NCI-H524 (cell line): ENCODE measurements around the gene DISP2.
A peak's percentile ranks its signal among the peaks of the same experiment; 100 is the strongest.

Source experiments
- DNase-seq, 2 experiments: peaks; one replicate each; lab custom pipeline; 2025; lab: John Stamatoyannopoulos, UW

DISP2 gene

DNA sequence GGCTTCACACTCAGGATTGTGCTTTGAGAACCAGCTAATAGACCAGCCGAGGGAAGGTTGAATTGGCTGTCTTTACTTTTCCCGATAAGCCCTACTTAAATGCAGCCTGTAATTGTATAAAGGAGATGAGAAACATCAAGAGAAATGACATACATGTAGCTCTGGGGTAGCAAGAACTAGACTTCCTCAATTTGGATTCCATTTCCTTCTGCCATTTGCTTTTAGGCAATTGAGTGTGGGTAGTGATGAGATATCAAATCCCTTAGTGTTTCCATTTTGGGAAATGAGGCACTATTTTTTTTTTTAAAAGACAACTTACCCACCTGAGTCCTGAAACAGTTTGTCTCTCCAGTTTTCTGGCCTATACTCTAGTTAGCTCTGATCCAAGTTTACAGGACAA lies 32.3 kb upstream of the DISP2 start:
- no peak for DNase-seq

DNA sequence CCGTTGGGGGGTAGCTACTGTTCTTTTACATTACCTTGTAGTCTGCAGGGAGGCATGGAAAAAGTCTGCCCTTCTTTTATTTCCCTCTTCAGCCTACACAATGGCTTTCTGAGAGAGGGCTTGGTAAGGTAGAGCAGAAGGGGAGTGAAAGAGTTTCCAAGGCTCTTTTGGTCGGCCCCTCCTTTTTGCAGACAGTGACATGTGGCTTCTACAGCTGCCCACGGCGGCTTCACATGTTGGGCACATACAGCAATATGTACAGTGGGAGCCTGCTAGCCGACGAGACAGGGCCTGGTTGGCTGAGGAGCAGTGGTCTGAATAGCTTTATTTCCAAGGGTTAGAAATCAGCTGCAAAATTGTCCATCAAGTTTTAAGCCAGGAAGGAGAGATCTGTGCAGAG lies 30.6 kb upstream of the DISP2 start:
- DNase-seq, result peak; percentile 41 to 82

DNA sequence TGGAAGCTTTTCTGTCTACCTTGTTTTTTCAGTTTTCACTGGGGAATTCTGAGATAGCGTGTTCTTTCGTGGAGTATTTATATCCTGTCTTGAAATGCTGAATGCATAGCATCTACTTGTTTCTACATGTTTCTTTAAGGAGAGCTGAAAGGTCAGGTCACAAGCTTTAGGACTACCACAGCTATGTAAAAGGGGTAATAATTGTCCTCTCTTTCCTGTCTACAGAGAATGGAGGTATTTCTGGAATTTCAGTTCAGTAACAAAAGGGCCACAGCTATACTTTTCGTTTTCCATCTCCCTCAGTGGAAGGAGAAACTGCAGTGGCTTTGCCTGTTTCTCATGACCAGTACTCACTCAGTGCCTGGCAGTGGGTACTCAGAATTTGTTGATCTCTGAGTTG lies 29.8 kb upstream of the DISP2 start:
- DNase-seq, result no peak

DNA sequence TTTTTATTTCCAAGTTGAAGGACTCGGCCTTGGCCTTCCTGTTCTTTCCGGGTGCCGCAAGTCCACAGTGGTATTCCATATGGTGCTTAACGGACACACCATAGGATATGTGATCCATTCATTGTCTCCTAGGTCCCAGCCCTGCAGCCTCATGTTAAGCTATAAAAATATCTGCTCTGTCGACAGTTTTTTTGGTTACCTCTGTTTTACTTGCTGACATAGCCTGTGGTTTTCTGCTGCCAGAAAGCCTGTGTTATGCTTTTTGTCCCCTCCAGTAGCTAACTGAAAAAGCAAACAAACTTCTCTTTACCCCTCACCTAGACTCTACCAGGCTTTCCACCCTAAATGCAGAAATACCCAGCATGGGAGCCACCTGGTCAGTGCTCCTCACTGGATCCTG lies 29.3 kb upstream of the DISP2 start:
- DNase-seq, result no peak

DNA sequence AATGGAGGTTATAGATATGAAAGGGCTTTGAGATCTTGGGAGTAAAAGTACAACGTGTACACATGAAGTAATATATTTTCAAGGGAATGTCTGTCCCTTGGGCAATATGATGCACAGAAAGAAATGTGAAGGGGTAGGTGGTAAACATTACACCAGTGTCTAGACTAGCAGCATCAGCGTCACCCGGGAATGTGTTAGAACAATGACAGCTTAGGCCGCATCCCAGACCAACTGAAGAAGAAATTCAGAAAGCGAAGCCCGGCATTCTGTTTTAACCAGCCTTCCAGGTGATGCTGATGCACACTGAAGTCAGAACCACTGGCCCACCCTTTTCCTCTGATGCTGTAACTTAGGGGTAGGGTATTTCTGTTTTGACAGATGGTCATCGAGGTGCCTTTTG lies 28.2 kb upstream of the DISP2 start:
- DNase-seq, result no peak

DNA sequence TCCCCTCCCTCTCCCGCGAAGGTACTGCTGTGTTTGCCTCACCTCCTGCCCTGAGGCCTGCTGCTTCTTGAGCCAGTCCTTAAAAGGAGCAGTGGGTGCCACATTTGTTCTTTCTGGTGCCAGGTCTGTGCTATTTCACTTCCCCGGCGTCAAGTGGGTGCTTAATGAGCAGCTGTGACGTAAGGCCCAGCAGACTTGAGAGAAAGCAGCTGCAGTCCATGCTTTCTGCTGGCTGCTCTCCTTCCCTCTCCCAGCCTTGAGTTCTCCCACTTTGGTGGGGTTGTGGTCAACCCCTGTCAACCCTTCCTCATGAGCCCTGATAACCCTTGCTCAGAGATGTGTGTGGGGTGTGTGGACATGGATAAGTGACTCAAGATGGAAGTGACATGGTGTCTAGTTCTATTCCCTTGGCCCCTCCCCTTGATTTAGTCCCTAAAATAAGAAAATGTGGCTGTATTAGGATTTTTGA lies 27.6 kb upstream of the DISP2 start:
- peak; percentile 75 to 86 for DNase-seq

DNA sequence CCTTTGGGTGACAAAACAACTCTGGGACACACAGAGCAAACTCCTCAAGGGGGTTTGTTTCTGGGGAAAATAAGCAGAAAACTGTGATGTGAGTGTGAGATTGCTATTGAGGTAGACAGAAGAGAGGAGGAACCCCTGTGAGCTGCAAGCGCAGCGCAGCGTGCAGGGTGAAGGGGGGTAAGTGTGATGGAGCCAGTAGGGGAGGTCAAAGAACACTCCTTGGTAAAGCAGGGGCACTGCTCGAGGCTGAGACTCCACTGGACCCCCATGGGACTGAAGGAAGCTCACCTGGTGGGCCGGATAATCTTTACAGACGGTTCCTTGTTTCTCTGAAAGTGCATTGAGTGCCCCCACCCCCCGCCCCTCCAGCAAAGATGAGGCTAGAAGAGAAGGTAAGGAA lies 27.0 kb upstream of the DISP2 start:
- no peak for DNase-seq

DNA sequence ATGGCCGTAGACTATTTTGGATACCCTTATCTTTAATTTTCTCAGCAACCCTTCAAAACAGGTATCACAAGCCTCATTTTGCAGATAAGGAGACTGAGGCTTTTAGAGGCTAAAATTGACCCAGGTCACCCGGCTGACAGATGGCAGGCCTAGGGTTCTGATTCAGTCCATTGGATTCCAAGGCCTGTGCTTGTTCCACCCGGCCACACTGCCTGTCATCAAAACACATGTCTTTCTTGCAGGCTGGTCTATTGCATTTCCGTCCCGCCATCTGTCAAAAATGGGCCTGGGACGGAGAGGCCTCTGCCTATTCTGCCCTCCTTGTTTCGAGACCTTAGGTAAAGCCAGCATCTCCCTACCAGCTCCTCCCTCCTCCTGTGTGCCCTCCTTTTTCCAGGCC lies 26.4 kb upstream of the DISP2 start:
- no peak for DNase-seq

DNA sequence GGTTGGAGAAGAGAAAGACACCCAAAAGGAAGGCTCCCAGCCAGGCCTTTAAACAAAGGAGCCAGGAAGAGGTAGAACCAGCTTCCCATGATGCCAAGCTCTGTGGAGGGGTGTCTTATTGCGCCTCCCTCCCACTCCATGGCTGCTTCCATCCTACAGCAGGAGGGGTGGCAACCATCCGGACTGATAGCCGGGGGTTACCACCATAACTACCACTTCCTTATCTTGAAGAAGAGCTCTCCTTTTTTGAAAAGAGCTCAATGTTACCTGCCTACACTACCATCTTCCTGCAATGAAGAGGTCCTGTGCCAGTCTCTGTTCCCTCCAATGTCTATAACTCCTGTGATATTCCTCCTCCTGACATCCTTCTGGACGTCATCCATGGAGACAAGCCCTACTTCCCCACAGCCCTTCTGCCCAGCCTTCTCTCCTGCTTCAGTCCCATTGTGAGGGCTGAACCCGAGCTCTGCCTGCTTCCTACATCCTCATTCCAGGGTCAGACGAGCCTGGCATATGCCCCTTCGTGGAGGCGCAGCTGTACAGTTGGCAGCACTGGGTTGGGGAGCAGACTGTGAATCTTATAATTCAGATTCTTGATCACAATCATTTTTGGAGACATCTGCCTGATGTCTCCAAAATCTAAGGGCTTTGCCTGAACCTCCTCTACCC lies 25.8 kb upstream of the DISP2 start:
- DNase-seq, result no peak

DNA sequence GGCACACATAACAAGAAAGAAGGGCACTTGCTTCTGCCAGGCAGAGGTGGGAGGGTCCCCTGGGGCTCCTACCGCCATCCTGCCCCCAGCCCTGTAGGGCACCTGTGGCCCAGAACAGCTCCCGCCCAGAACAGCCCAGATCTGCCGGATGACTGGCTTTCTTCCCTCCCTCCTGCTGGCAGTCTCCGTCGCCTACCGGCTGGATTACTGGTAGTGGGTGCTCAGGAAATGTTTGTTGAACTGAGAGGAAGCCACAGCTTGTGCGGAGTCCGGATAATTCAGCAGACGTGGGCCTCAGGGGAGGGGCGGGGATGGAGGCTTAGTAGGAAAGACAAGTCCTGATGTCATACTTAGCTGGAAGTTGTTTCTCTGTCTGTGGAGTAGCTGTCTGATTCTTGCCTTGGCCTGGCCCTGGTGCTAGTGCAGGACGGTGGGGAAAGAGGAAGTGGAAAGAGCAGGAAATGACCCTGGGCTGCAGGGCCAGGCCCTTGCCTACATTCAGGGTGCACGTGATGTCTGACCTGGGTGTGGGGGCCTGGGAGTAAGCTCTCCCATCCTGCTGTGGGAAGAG lies 24.0 kb upstream of the DISP2 start:
- DNase-seq, result peak in 1 of 2 experiments; percentile 22

DNA sequence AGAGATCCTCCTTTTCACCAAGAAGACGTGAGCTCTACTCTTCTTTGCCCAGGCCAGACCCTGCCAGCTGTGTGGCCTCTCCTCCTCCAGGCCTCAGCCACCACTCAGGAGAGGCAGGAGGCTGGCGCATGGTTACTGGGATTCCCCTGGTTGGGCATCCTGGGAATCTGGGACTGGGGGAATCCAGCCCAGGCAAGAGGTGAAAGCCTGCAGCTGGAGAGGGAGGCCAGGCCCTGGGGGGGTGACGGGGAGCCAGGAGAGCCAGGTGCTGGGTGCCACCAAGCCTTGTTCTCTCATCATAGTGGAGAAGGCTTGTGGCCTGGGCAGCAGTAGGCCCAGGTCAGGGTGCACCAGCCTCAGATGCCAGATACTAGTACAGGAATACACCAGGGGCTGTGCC lies 23.5 kb upstream of the DISP2 start:
- DNase-seq, result no peak

DNA sequence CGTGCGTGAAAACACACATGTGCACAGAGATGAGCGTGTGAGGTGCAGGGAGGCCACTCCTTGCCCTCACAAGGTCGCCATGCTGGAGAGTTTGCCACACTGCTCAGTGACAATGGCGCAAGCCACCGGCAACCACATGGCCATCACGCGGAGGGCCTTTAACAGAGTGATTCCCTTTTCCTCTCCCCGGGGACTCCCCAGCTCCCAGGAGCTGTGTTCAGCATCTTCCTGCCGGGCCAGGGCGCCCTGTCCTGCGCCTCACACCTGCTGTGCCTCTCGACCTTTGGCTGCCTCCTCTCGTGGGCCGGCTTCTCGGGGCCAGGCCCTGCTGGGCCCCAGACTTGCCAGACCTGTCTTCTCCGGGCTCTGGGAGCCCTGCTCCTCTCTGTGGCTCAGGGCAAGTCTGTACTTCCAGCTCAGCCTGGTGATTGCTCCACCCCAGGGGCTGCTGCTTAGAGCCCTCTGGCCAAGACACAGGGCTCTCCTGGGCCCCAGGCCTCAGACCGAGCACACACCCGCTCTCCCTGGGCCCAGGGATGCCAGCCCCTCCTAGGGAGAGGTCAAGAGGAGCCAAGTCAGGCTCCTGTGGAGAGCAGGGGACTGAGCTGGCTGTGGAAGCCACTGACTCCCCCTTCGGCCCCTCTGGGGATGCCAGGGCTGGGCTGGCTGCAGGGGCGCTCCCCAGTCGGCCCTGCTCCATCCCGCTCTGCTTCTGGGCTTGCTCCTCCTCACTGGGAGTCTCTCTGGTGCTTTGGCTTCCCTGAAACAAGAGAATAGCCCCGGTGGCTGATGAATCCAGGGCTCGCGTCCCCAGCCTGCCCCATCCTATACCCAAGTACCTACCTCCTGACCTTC lies 22.9 kb upstream of the DISP2 start:
- DNase-seq, result no peak

DNA sequence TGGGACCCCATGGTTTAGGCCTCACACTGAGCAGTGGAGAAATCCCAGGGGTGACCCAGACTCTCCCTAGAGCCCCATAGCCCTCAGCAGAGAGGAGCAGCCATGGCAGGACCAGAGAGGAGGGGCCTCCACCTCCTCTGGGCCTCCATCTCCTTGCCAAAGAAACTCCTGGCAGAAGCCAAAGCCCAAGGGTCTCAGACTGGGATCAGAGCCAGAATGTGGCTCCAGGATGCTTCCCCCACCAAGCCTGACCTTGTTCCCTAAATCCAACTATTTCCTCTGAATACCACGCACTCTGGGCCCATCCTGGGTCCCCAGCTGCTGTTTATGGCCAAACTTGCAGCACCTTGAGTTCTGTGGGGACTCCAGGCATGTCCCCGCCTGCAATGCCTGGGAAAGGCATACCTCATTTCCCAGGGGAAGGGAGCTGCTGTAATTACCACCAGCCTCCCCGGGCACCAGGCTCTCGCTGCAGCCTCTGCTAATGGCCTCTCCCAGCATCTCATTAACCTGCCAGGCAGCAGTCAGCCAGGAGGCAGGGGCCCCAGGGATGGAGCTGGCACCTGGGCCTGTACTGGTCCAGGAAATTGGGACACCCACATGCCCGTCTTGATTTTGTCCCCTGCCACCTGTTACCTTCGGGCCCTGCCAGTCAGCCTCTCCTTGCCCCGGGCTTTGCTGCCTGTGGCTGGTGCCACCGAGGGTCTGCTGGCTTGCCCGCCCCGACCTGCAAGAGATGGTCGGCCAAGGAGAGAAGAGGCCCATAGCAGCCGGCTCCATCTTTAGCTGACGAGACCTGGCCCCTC lies 21.9 kb upstream of the DISP2 start:
- peak in 1 of 2 experiments; percentile 46 for DNase-seq

DNA sequence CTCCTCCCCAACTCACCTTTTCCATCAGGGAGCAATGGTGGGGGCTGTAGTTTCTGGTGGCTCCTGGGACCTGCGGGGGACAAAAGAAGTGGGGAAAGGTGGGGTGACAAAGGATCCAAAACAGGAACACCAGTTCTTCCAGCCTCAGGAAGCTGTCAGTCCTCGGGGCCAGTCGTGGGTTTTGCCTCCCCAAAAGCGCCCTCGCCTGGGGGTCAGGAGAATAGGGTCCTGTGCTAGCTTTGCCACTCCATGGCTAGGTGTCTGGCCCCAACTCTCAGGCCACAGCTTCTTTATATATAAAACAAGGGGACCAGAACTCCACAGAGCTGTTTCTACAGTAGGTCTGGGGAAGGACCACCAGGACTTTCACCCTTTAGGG lies 21.3 kb upstream of the DISP2 start:
- peak in 1 of 2 experiments; percentile 29 for DNase-seq

DNA sequence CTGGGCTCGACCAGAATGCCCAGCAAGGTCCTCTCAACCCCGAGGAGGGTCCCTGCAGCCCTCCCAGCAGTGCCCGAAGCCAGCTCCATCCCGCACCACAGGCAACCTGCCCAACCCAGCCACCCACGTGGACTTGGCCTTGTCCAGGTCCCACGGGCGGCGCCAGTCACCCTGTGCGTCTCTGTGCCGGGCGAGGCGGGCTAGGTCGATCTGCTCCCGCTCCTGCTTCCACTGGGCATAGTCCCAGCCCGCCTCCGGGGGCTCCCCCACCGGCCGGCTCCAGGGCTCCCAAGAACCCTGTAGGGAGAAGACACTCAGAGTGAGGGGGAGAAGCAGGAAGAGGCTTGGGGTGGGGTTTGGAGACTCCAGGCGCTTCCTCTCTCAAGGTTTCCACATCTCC lies 20.4 kb upstream of the DISP2 start:
- no peak for DNase-seq

DNA sequence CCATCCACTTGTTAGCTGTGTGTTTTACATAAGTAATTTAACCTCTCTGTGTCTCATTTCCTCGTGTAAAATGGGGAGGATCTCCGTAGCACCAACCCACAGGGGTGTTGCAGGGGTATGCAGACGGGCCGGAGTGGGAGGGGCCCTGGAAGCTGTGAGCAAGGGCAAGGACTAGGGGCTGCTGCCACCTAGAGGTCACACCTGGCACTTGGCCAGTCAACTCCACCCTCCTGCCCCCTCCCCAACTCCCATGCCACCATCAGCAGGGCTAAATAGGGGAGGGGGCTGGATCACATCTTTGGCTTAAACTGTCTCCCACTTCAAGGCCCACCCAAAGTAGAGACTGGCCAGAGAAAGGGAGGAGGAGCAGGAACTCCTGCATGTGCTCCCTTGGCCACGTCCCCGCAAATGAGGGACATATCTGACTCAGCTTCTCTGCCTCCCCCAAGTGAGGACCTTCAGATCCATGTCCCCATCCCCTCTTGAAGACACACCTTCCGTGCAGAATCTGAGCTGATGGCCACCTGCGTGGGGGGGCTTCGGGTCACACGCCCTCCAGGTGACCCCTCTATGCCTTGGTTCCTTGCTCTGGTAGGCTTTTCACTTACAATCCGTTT lies 19.9 kb upstream of the DISP2 start:
- DNase-seq, result peak; percentile 43 to 77

DNA sequence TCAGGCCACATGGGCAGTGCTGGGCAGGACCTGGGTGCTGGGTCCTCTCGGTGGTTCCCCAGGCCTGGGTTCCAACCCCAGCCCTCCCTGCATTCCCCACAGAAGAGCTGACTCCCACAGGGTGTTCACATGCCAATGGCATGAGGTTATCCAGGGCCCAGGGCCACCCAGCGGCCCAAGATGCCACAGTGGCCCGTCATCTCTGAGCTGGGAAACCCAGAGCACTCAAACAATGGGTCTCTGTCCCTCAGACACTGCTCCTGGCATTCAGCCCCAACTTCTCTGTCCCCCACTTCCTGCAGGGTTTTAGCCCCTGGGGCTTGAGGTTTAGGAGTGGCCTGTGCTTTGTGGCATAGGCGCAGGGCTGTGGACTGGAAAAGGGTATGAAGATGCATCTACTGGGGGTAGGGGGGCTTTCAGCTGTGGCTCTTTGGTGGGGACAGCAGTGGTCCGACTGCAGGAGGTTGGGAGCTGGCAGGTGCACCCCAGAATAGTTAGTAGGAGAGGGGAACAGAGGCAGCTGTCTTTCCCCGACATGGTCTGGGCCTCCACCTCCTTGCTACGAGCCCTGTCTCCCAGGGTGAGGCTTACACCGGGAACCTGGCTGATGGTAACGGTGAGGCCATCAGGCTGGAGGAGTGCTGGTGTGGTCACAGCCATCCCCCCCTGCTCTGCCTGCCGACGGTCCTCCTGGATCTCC lies 18.9 kb upstream of the DISP2 start:
- DNase-seq, result no peak

DNA sequence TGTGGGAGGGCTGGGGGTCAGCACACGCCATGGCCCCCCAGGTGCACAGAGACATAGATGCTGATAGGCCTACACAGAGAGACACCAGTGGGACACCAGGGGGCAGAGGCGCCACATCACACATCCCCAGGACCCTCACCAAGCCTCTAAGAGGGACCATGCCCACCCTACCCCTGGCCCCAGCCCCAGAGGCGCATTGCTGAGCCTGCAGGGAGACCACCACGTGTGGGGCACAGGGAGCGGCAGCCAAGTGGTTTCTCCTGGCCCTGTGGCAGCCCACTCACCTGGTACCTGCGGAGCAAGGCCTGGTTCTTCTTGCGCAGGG lies 18.4 kb upstream of the DISP2 start:
- DNase-seq, result peak in 1 of 2 experiments; percentile 33

DNA sequence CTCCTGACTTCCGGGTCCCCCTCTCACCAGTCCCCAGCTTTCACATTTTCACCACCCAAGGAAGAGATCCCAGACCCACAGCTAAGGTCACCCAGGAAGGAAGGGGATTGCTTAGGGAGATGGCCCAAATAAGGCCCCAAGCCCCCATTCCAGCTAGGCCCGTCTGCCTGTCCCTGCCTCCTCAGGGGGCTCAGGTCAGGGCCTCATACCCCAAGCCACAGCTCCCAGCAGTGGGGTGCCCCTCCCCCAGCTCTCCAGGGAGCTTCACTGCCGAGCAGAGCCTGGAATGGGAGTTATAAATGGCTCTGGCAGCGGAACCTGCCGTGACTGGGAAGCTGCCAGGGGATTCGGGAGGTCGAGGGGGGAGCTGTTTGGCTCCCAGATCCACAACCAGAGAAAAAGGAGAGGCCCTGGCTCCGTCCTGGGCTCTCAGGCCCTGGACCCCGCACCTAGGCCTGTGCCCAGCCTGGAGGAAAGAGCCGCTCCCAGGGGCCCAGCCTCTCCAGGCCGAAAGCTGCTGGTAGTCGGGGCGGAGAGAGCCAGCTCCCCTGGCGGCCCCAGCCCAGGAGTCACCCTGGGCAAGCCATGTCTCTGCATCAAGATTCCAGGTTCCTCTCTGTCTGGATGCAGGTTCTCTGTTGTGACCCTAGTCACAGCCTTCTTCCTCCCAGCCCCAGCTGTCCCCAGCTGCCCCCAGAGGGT lies 17.8 kb upstream of the DISP2 start:
- DNase-seq, result no peak

DNA sequence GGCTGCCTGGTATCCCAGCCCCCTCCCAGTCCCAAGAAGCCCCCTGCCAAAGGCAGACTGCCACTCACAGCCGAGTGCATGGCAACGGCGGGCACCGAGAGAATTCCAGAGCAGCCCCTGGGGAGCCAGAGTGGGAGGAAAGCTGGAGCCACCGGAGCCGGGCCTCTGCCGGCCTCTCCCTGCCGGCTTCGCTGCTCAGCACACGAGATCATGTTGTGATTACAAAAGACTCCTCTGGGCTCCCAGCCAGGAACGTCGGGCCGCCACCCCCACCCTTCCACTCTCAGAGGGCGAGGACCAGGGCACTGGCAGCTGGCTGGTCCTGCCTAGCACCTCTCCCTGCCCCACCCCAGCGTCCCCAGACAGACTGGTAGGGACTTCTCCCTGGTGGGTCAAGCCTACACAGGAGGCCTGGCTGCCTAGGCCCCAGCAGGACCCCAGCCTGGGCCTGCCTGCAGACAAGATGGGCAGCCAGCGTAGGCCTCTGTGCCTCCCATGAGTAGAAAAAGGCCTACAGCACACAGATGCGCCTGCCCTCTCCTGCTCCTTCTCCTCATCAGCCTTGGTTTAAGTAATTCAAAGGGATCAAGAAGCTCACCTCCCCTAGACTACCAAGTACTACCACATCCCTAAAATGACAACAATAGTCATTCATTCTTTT lies 17.1 kb upstream of the DISP2 start, which contains the start of gene CCDC9B:
Gene CCDC9B, minus strand, starts transcription at position 200 of the 661 bp plus-strand sequence. Its CDS starts 120 bp downstream, at position 80.
- DNase-seq, result peak; percentile 63 to 88
